HFFc6 (cell line): ENCODE data around the gene SIGLEC11. TPM values are rescaled to one million over a fixed set of nuclear protein-coding genes. Genes with fewer than 3 reads are reported as not detected.

ENCODE experiments used
- DNase-seq: peaks from one replicate; pipeline ENCODE4 v3.0.0-alpha.2; 2018
- H3K27ac Mint-ChIP-seq: 2 replicates; pipeline ENCODE4 v1.8.0; 2020; ENCODE audit warnings: mild to moderate bottlenecking, mixed read lengths
- H3K27me3 Mint-ChIP-seq: 2 replicates; pipeline ENCODE4 v1.8.0; 2021; ENCODE audit warnings: mild to moderate bottlenecking, moderate library complexity, mixed read lengths; ENCODE audit not compliant: insufficient read depth
- H3K36me3 Mint-ChIP-seq: 2 replicates; pipeline ENCODE4 v1.8.0; 2021; ENCODE audit warnings: low read depth, mixed read lengths
- H3K4me1 Mint-ChIP-seq: 2 replicates; pipeline ENCODE4 v1.8.0; 2020; ENCODE audit warnings: low read depth, mixed read lengths
- H3K4me3 Mint-ChIP-seq: 2 replicates; pipeline ENCODE4 v1.8.0; 2020; ENCODE audit warnings: mild to moderate bottlenecking, moderate library complexity, mixed read lengths
- H3K9me3 Mint-ChIP-seq: 2 replicates; pipeline ENCODE4 v1.8.0; 2020; ENCODE audit warnings: mild to moderate bottlenecking, mixed read lengths
- CTCF ChIP-seq: fragments of 200-600 bp; sonication (generic); IDR thresholded peaks from 2 replicates; pipeline ENCODE4 v1.5.0; 2021; ENCODE audit warnings: antibody characterized with exemption, mild to moderate bottlenecking
- total RNA-seq, 6 experiments: library from RNA; stranded (reverse); fragmentation: NEBNext Ultra II Directional; extraction: Animal tissue kit (Norgen Biotek cat#: 25700); gene quantifications; 2 replicates in 1 of 6; 3 replicates in 5 of 6; pipeline ENCODE4 v1.2.3, GENCODE V29; 2021

Gene SIGLEC11
- total RNA-seq, 6 experiments from 2014 or later = not detected

GRCh38 chr19:49957262-49957915, 3.6 kb downstream of the SIGLEC11 start:
- H3K27ac Mint-ChIP-seq = no peak overlapping the region
- H3K4me1 Mint-ChIP-seq = peaks cover 19% of the 10 kb centered on the region; the same call in 1 of the 2 replicates
- TF ChIP-seq CTCF = no peak
- H3K9me3 Mint-ChIP-seq = no peaks in the 10 kb centered on the region
- no peak for DNase-seq
- no peak overlapping the region for H3K4me3 Mint-ChIP-seq
- peaks cover 28% of the 10 kb centered on the region for H3K27me3 Mint-ChIP-seq
- H3K36me3 Mint-ChIP-seq = no peaks in the 10 kb centered on the region

GRCh38 chr19:49956115-49956495, 4.9 kb downstream of the SIGLEC11 start:
- H3K4me3 Mint-ChIP-seq = no peak overlapping the region
- no peak for DNase-seq
- H3K27me3 Mint-ChIP-seq = peaks cover 36% of the 10 kb centered on the region
- no peak for TF ChIP-seq CTCF
- no peak overlapping the region; the same call in 1 of the 2 replicates for H3K27ac Mint-ChIP-seq
- peaks cover 22% of the 10 kb centered on the region; the same call in 1 of the 2 replicates for H3K4me1 Mint-ChIP-seq
- H3K9me3 Mint-ChIP-seq = no peaks in the 10 kb centered on the region
- no peaks in the 10 kb centered on the region for H3K36me3 Mint-ChIP-seq

- Mint-ChIP-seq H3K4me3 (no peak overlapping the region), H3K9me3 (no peaks in the 10 kb centered on the region), H3K4me1 (peaks cover 22% of the 10 kb centered on the region; the same call in 1 of the 2 replicates), H3K27ac (no peak overlapping the region), H3K36me3 (no peaks in the 10 kb centered on the region), H3K27me3 (peaks cover 42% of the 10 kb centered on the region)
- no peak for DNase-seq
- no peak for TF ChIP-seq CTCF
Measured at GRCh38 chr19:49954933-49955332, 6.0 kb downstream of the SIGLEC11 start.

- no peak for DNase-seq
- H3K4me3 Mint-ChIP-seq = peak overlapping the region; percentile 3; the same call in 1 of the 2 replicates
- H3K9me3 Mint-ChIP-seq = no peaks in the 10 kb centered on the region
- H3K4me1 Mint-ChIP-seq = peaks cover 22% of the 10 kb centered on the region; the same call in 1 of the 2 replicates
- H3K27ac Mint-ChIP-seq = no peak overlapping the region
- peaks cover 42% of the 10 kb centered on the region for H3K27me3 Mint-ChIP-seq
- TF ChIP-seq CTCF = no peak
- H3K36me3 Mint-ChIP-seq = no peaks in the 10 kb centered on the region
Measured at GRCh38 chr19:49954092-49954829, 6.7 kb downstream of the SIGLEC11 start.

GRCh38 chr19:49953416-49953815, 7.6 kb downstream of the SIGLEC11 start:
- DNase-seq = no peak
- Mint-ChIP-seq H3K4me3 (no peak overlapping the region), H3K9me3 (no peaks in the 10 kb centered on the region), H3K36me3 (no peaks in the 10 kb centered on the region), H3K4me1 (peaks cover 22% of the 10 kb centered on the region; the same call in 1 of the 2 replicates), H3K27ac (no peak overlapping the region), H3K27me3 (peaks cover 41% of the 10 kb centered on the region)
- TF ChIP-seq CTCF = no peak
